ENCODE measurements around the gene TM7SF3.
"Not testable (repeated sequence)": the region's sequence is repeated elsewhere in the genome, so short reads cannot be mapped to it uniquely, and the experiment has no call there.

Gene TM7SF3

GRCh38 chr12:27040637-27041036, 26.5 kb upstream of the TM7SF3 start:
- H3K36me3 ChIP-seq (ENCODE audit: insufficient read depth, low read length); H3K27me3 ChIP-seq (ENCODE audit: insufficient read depth, low read length); H3K79me2 ChIP-seq (ENCODE audit: control insufficient read depth, insufficient read depth, low read length, unreplicated experiment); H3K4me1 ChIP-seq (ENCODE audit: control insufficient read depth, insufficient read depth, low read length, unreplicated experiment); H2AFZ ChIP-seq (ENCODE audit: low read length, unreplicated experiment); H3K4me3 ChIP-seq (ENCODE audit: low read depth, low read length); H3K27ac ChIP-seq (ENCODE audit: low read depth, low read length): not testable (repeated sequence)

GRCh38 chr12:27034607-27035293, 20.6 kb upstream of the TM7SF3 start:
- Histone ChIP-seq H3K36me3 (ENCODE audit: insufficient read depth, low read length) (peaks cover 22% of the 10 kb centered on the region), H3K27me3 (ENCODE audit: insufficient read depth, low read length) (no peaks in the 10 kb centered on the region), H3K27ac (ENCODE audit: low read depth, low read length) (no peak overlapping the region), H3K4me3 (ENCODE audit: low read depth, low read length) (no peak overlapping the region), H3K4me1 (ENCODE audit: control insufficient read depth, insufficient read depth, low read length, unreplicated experiment) (no peaks in the 10 kb centered on the region), H3K79me2 (ENCODE audit: control insufficient read depth, insufficient read depth, low read length, unreplicated experiment) (no peaks in the 10 kb centered on the region), H2AFZ (ENCODE audit: low read length, unreplicated experiment) (no peak overlapping the region)

- Histone ChIP-seq H3K36me3 (ENCODE audit: insufficient read depth, low read length) (peaks cover 42% of the 10 kb centered on the region), H3K79me2 (ENCODE audit: control insufficient read depth, insufficient read depth, low read length, unreplicated experiment) (no peaks in the 10 kb centered on the region), H3K4me3 (ENCODE audit: low read depth, low read length) (no peak overlapping the region)
Measured at GRCh38 chr12:27032679-27033078, 18.5 kb upstream of the TM7SF3 start.

GRCh38 chr12:27031531-27031930, 17.3 kb upstream of the TM7SF3 start:
- H3K36me3 ChIP-seq (ENCODE audit: insufficient read depth, low read length), result peaks cover 48% of the 10 kb centered on the region
- no peaks in the 10 kb centered on the region for H3K79me2 ChIP-seq (ENCODE audit: control insufficient read depth, insufficient read depth, low read length, unreplicated experiment)
- no peak overlapping the region for H2AFZ ChIP-seq (ENCODE audit: low read length, unreplicated experiment)
- no peaks in the 10 kb centered on the region for H3K4me1 ChIP-seq (ENCODE audit: control insufficient read depth, insufficient read depth, low read length, unreplicated experiment)
- H3K27ac ChIP-seq (ENCODE audit: low read depth, low read length), result no peak overlapping the region
- H3K27me3 ChIP-seq (ENCODE audit: insufficient read depth, low read length), result no peaks in the 10 kb centered on the region
- H3K4me3 ChIP-seq (ENCODE audit: low read depth, low read length), result no peak overlapping the region

More at GRCh38 chr12:27032679-27033078, 18.5 kb upstream of the TM7SF3 start:
- no peak overlapping the region for H3K27ac ChIP-seq (ENCODE audit: low read depth, low read length)
- H3K27me3 ChIP-seq (ENCODE audit: insufficient read depth, low read length), result no peaks in the 10 kb centered on the region
- no peaks in the 10 kb centered on the region for H3K4me1 ChIP-seq (ENCODE audit: control insufficient read depth, insufficient read depth, low read length, unreplicated experiment)
- H2AFZ ChIP-seq (ENCODE audit: low read length, unreplicated experiment), result no peak overlapping the region

GRCh38 chr12:27026257-27026656, 12.1 kb upstream of the TM7SF3 start:
- Histone ChIP-seq H3K4me3 (ENCODE audit: low read depth, low read length) (no peak overlapping the region), H2AFZ (ENCODE audit: low read length, unreplicated experiment) (no peak overlapping the region), H3K36me3 (ENCODE audit: insufficient read depth, low read length) (peaks cover 30% of the 10 kb centered on the region), H3K79me2 (ENCODE audit: control insufficient read depth, insufficient read depth, low read length, unreplicated experiment) (peaks cover 38% of the 10 kb centered on the region), H3K27me3 (ENCODE audit: insufficient read depth, low read length) (no peaks in the 10 kb centered on the region), H3K4me1 (ENCODE audit: control insufficient read depth, insufficient read depth, low read length, unreplicated experiment) (peaks cover 28% of the 10 kb centered on the region), H3K27ac (ENCODE audit: low read depth, low read length) (no peak overlapping the region)

- peaks cover 38% of the 10 kb centered on the region for H3K79me2 ChIP-seq (ENCODE audit: control insufficient read depth, insufficient read depth, low read length, unreplicated experiment)
Measured at GRCh38 chr12:27025116-27025515, 10.9 kb upstream of the TM7SF3 start.

GRCh38 chr12:27024291-27024690, 10.1 kb upstream of the TM7SF3 start:
- peaks cover 28% of the 10 kb centered on the region for H3K4me1 ChIP-seq (ENCODE audit: control insufficient read depth, insufficient read depth, low read length, unreplicated experiment)
- H3K27ac ChIP-seq (ENCODE audit: low read depth, low read length), result no peak overlapping the region
- H3K79me2 ChIP-seq (ENCODE audit: control insufficient read depth, insufficient read depth, low read length, unreplicated experiment), result peaks cover 38% of the 10 kb centered on the region
- peaks cover 23% of the 10 kb centered on the region for H3K36me3 ChIP-seq (ENCODE audit: insufficient read depth, low read length)
- peak overlapping the region; percentile 83 for H3K4me3 ChIP-seq (ENCODE audit: low read depth, low read length)
- no peak overlapping the region for H2AFZ ChIP-seq (ENCODE audit: low read length, unreplicated experiment)
- no peaks in the 10 kb centered on the region for H3K27me3 ChIP-seq (ENCODE audit: insufficient read depth, low read length)

More at GRCh38 chr12:27025116-27025515, 10.9 kb upstream of the TM7SF3 start:
- Histone ChIP-seq H3K4me3 (ENCODE audit: low read depth, low read length) (peak overlapping the region; percentile 83), H3K27me3 (ENCODE audit: insufficient read depth, low read length) (no peaks in the 10 kb centered on the region), H3K36me3 (ENCODE audit: insufficient read depth, low read length) (peaks cover 27% of the 10 kb centered on the region), H2AFZ (ENCODE audit: low read length, unreplicated experiment) (no peak overlapping the region), H3K27ac (ENCODE audit: low read depth, low read length) (no peak overlapping the region), H3K4me1 (ENCODE audit: control insufficient read depth, insufficient read depth, low read length, unreplicated experiment) (peaks cover 28% of the 10 kb centered on the region)

GRCh38 chr12:27020761-27021160, 6.6 kb upstream of the TM7SF3 start:
- Histone ChIP-seq H3K36me3 (ENCODE audit: insufficient read depth, low read length) (no peaks in the 10 kb centered on the region), H3K79me2 (ENCODE audit: control insufficient read depth, insufficient read depth, low read length, unreplicated experiment) (peaks cover 31% of the 10 kb centered on the region), H3K27ac (ENCODE audit: low read depth, low read length) (no peak overlapping the region)

GRCh38 chr12:27018037-27018436, 3.9 kb upstream of the TM7SF3 start:
- Histone ChIP-seq H3K4me1 (ENCODE audit: control insufficient read depth, insufficient read depth, low read length, unreplicated experiment) (peaks cover 12% of the 10 kb centered on the region), H3K27ac (ENCODE audit: low read depth, low read length) (no peak overlapping the region), H3K27me3 (ENCODE audit: insufficient read depth, low read length) (no peaks in the 10 kb centered on the region), H3K79me2 (ENCODE audit: control insufficient read depth, insufficient read depth, low read length, unreplicated experiment) (peaks cover 9% of the 10 kb centered on the region), H3K36me3 (ENCODE audit: insufficient read depth, low read length) (no peaks in the 10 kb centered on the region), H3K4me3 (ENCODE audit: low read depth, low read length) (no peak overlapping the region), H2AFZ (ENCODE audit: low read length, unreplicated experiment) (no peak overlapping the region)

More at GRCh38 chr12:27020761-27021160, 6.6 kb upstream of the TM7SF3 start:
- Histone ChIP-seq H3K27me3 (ENCODE audit: insufficient read depth, low read length) (no peaks in the 10 kb centered on the region), H2AFZ (ENCODE audit: low read length, unreplicated experiment) (no peak overlapping the region), H3K4me1 (ENCODE audit: control insufficient read depth, insufficient read depth, low read length, unreplicated experiment) (peaks cover 23% of the 10 kb centered on the region), H3K4me3 (ENCODE audit: low read depth, low read length) (no peak overlapping the region)

GRCh38 chr12:27017163-27017823, 3.1 kb upstream of the TM7SF3 start:
- not testable (repeated sequence) for H3K4me3 ChIP-seq (ENCODE audit: low read depth, low read length); H3K27ac ChIP-seq (ENCODE audit: low read depth, low read length); H3K79me2 ChIP-seq (ENCODE audit: control insufficient read depth, insufficient read depth, low read length, unreplicated experiment); H3K27me3 ChIP-seq (ENCODE audit: insufficient read depth, low read length); H2AFZ ChIP-seq (ENCODE audit: low read length, unreplicated experiment); H3K36me3 ChIP-seq (ENCODE audit: insufficient read depth, low read length)
- peaks cover 18% of the 10 kb centered on the region for H3K4me1 ChIP-seq (ENCODE audit: control insufficient read depth, insufficient read depth, low read length, unreplicated experiment)

- Histone ChIP-seq H3K27ac (ENCODE audit: low read depth, low read length) (0 out of 2 replicates have a peak overlapping the region, but pooled peaks have one; percentile 76), H3K27me3 (ENCODE audit: insufficient read depth, low read length) (no peaks in the 10 kb centered on the region), H3K4me1 (ENCODE audit: control insufficient read depth, insufficient read depth, low read length, unreplicated experiment) (peaks cover 30% of the 10 kb centered on the region), H2AFZ (ENCODE audit: low read length, unreplicated experiment) (peak overlapping the region; percentile 84), H3K36me3 (ENCODE audit: insufficient read depth, low read length) (no peaks in the 10 kb centered on the region), H3K4me3 (ENCODE audit: low read depth, low read length) (peak overlapping the region; percentile 86; the same call in 1 of the 2 replicates), H3K79me2 (ENCODE audit: control insufficient read depth, insufficient read depth, low read length, unreplicated experiment) (peaks cover 22% of the 10 kb centered on the region)
Measured at GRCh38 chr12:27015730-27016076, 1.5 kb upstream of the TM7SF3 start.

Measured in ACC112 (cell line).